IPS-18c (cell line): ENCODE data around the gene PSMG3.

Experiments used
- H3K4me3 ChIP-seq: 2 replicates; pipeline ENCODE4 v1.7.0; 2013; ENCODE audit warnings: low read depth, mild to moderate bottlenecking, low read length, moderate library complexity; ENCODE audit not compliant: insufficient read depth
- H3K9me3 ChIP-seq: one replicate; pipeline ENCODE4 v1.6.1; 2013; ENCODE audit warnings: mild to moderate bottlenecking, low read length, moderate library complexity; ENCODE audit not compliant: control insufficient read depth, insufficient read depth

PSMG3 gene

DNA sequence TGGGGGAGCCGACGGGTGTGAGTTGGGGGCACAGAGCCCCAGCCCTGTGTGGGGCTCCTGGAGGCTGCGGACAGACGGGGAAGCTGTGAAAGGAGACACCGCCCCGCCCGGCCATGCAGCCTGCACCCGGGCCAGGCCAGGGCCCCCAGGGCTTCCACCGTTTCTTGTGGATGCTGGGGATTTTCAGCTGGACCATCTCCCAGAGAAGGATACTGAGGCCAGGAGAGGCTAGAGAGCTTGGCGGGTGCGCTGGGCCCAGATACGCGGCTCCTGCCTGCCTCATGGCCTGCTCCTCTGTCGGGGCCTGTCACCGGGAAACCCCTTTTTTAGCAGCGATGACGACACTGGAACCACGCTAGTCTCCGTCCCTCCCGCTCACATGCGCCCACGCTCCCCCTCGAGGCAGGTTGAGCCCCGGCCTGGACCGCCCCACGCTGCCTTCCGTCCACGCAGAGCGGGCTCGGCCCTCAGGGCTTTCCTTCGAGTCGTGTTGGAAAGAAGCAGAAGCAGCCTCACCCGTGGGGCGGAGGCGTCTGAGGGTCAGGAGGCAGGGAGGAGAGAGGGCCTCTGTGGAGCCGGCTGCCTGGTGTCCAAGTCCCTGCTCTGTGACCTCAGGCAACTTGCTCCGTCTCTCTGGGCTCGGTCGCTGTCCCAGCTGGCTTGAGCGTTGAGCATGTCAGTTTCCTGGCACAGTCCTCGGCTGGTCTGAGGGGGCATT, 25.5 kb downstream of the PSMG3 start:
- H3K9me3 ChIP-seq, result no peaks in the 10 kb centered on the region
- no peak overlapping the region for H3K4me3 ChIP-seq

- no peak overlapping the region for H3K4me3 ChIP-seq
- H3K9me3 ChIP-seq, result no peaks in the 10 kb centered on the region
Measured at GRCh38 chr7:1543826-1544177, 26.0 kb downstream of the PSMG3 start.

- Histone ChIP-seq H3K9me3 (no peaks in the 10 kb centered on the region), H3K4me3 (no peak overlapping the region)
Measured at GRCh38 chr7:1542841-1543747, 26.7 kb downstream of the PSMG3 start.

DNA sequence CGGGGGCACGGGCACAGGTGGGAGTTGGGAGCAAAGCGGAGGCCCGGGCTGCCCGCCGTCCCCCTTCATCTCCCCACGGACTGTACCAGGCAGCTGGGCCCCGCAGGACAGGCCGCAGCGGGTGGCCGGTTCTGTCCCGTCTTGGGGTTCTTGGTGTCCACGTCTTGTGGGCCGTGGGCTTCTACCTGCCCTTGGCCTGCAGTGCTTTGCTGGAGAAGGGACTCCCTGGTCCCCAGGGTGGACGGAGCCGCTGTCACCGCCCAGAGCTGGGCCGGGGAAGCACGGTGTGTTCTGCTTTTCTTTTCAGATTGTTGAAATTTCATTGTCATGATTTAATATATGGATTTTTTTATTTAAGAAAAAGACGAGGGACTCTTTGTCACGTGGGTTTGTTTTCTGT, 27.5 kb downstream of the PSMG3 start:
- Histone ChIP-seq H3K4me3 (no peak overlapping the region), H3K9me3 (no peaks in the 10 kb centered on the region)

GRCh38 chr7:1541431-1542162, 28.2 kb downstream of the PSMG3 start:
- Histone ChIP-seq H3K4me3 (no peak overlapping the region), H3K9me3 (no peaks in the 10 kb centered on the region)

- no peaks in the 10 kb centered on the region for H3K9me3 ChIP-seq
- no peak overlapping the region for H3K4me3 ChIP-seq
Measured at GRCh38 chr7:1540776-1541271, 29.0 kb downstream of the PSMG3 start.

- Histone ChIP-seq H3K9me3 (no peaks in the 10 kb centered on the region), H3K4me3 (no peak overlapping the region)
Measured at GRCh38 chr7:1539882-1540775, 29.7 kb downstream of the PSMG3 start.

DNA sequence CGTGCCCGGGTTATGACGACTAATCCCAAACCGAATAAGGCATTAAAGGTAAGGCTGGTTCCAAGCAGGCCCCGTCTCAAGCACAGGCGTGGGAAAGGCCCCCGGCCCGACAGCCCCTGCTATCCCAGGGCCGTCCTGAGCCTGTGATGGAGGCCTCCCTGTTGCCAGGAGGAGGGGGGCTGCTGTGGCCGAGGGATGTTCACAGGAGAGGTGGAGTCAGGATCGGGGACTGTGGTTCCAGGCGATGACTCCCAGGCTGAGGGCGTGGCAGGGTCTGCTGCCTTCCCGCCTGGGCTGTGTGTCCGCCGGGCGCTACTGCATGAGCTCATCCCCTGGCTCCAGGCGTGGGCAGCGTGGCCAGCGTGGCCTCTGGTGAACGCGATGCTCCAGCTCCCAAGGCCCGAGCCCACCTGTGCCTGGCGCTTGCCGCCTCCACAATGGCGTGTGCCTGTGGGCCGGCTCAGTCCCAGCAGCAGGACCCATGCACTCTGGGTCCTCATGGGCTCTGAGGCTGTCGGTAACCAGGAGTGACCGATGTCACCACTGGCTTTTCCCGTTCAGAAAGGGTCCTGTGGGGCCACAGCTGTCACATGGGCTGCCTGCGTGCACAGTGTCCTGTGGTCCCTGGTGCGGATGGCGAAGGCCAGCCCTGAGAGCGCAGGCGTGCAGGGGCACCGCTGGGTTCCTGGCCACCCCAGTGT, 30.5 kb downstream of the PSMG3 start:
- Histone ChIP-seq H3K9me3 (no peaks in the 10 kb centered on the region), H3K4me3 (no peak overlapping the region)

- H3K4me3 ChIP-seq, result no peak overlapping the region
Measured at GRCh38 chr7:1538544-1539180, 31.2 kb downstream of the PSMG3 start.

GRCh38 chr7:1537535-1538412, 32.1 kb downstream of the PSMG3 start:
- Histone ChIP-seq H3K4me3 (no peak overlapping the region; the same call in 1 of the 2 replicates), H3K9me3 (no peaks in the 10 kb centered on the region)

More at GRCh38 chr7:1538544-1539180, 31.2 kb downstream of the PSMG3 start:
- H3K9me3 ChIP-seq, result no peaks in the 10 kb centered on the region

DNA sequence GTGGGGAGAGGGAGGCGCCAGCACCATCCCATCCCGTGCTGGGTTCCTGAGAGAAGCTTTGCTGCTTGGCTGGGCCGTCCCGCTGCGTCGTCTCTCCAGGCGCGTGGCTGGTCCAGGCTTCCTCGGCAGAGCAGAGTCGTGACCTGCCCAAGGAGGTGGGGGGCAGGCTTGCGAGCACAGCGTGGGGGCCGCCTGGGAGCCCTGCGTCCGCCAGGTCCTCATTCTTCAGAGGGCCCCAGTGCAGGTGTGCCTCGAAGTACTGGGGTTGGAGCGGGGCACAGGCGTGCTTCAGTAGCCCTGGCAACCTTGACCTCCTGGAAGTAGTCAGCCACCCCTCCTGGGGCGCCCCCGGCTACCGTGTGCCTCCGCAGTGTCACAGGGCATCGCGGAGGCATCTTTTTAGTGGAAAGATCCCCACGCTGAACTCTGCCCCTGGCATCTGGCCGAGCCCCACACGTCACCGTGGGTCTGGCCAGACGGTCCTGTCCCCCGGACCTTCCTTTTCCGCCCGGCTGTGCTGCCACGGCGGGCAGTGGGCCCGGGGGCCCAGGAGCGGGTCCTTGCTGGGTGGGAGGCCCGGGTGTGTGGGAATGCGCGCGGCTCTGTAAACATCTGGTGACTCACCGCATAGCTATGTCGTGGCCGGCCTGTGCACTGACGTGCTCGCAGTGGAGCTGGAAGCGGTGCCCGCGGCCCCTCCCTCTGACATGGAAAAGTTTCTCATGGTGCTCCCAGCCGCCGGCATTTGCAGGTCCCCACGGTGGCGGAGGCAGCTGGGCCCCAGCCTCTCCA, 32.9 kb downstream of the PSMG3 start:
- Histone ChIP-seq H3K4me3 (no peak overlapping the region; the same call in 1 of the 2 replicates), H3K9me3 (no peaks in the 10 kb centered on the region)

DNA sequence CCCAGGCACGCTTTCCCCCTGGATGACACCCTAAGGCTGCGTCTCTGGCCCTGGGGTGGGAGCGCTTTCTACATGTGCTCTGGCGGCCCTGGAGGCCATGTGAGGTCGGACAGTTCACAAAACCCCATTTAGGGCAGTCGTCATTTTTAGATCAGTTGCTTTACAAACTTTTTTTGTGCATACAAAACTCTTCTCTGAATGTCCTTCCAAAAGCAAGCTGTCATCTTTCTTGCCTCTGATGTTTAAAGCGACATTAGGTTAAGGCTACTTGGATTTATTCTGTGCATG, 33.4 kb downstream of the PSMG3 start:
- no peak overlapping the region for H3K4me3 ChIP-seq
- H3K9me3 ChIP-seq, result no peaks in the 10 kb centered on the region

DNA sequence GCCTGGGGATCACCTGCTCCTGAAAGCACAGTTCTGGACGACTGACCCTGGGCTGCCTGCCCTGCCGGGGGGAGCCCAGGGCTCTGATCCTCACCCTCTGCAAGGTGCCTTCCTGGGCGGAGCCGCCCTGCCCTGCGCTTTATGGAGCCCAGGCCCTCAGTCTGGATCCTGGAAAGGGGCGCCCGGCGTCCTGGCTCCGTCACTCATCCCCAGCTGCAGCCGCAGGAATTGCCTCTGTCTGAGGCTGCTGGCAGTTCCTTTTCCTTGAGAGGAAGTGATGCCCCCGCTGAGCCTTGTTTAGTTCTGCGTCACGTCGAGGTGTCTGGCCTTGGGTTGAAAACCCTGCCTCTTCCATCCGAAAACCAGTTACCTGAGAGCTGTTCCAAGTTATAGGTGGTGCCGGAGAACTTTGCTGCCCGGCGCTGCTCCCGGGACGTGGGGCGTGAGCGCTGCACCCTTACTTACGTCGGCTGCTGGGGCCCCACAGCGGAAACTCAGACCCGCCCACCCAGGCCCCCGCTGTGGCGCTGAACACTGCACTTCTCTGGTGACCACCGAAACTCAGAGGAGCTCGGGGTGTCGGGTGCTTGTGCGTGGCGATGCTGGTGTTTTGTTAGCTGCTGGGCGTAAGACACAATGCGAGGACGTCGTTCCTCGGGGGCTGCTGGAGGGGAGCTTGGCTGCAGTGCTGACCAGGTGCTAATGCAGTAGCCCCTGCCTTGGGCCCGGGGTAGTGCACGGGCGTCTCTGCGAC, 34.0 kb downstream of the PSMG3 start:
- no peak overlapping the region for H3K4me3 ChIP-seq
- H3K9me3 ChIP-seq, result no peaks in the 10 kb centered on the region

GRCh38 chr7:1535100-1535458, 34.8 kb downstream of the PSMG3 start:
- Histone ChIP-seq H3K4me3 (no peak overlapping the region), H3K9me3 (no peaks in the 10 kb centered on the region)
